Mucosa of rectum (tissue), 2 donors: ENCODE measurements around the gene CACNB4.

Experiments
- H3K27ac ChIP-seq, 2 donors: one replicate each; pipeline ENCODE4 v1.7.0; 2013; ENCODE audit warnings: inconsistent platforms in 2 of 2, low read depth in 2 of 2, low read length in 2 of 2
- H3K27me3 ChIP-seq, 2 donors: one replicate each; pipeline ENCODE4 v1.7.0; 2013; ENCODE audit warnings: low read length in 2 of 2; ENCODE audit not compliant: control insufficient read depth in 2 of 2, insufficient read depth in 2 of 2
- H3K36me3 ChIP-seq, 2 donors: one replicate each; pipeline ENCODE4 v1.7.0; 2013; ENCODE audit warnings: low read length in 2 of 2; ENCODE audit not compliant: control insufficient read depth in 2 of 2, insufficient read depth in 2 of 2
- H3K4me1 ChIP-seq, 2 donors: one replicate each; pipeline ENCODE4 v1.7.0; 2013; ENCODE audit warnings: low read length in 2 of 2, mild to moderate bottlenecking in 1 of 2; ENCODE audit not compliant: control insufficient read depth in 2 of 2, insufficient read depth in 2 of 2
- H3K4me3 ChIP-seq, 2 donors: one replicate each; pipeline ENCODE4 v1.7.0; 2013; ENCODE audit warnings: low read length in 2 of 2
- H3K9ac ChIP-seq, 2 donors: one replicate each; pipeline ENCODE4 v1.7.0; 2013; ENCODE audit warnings: low read length in 2 of 2, low read depth in 1 of 2, mild to moderate bottlenecking in 1 of 2
- H3K9me3 ChIP-seq, 2 donors: one replicate each; pipeline ENCODE4 v1.7.0; 2013; ENCODE audit warnings: low read length in 2 of 2; ENCODE audit not compliant: control insufficient read depth in 2 of 2
- donor health status: healthy.
- donor health status: Normal muscosa, but diverticular disease.

The CACNB4 gene

GRCh38 chr2:151972241-151973012 lies 126.4 kb downstream of the CACNB4 start:
- H3K4me1 ChIP-seq, result no peaks in the 10 kb centered on the region
- H3K27ac ChIP-seq, result no peak overlapping the region
- no peak overlapping the region for H3K4me3 ChIP-seq
- no peak overlapping the region for H3K9ac ChIP-seq
- no peaks in the 10 kb centered on the region for H3K9me3 ChIP-seq
- no peaks in the 10 kb centered on the region for H3K27me3 ChIP-seq
- no peaks in the 10 kb centered on the region for H3K36me3 ChIP-seq

GRCh38 chr2:151971301-151972051 lies 127.4 kb downstream of the CACNB4 start:
- Histone ChIP-seq H3K36me3 (no peaks in the 10 kb centered on the region), H3K27ac (no peak overlapping the region), H3K27me3 (no peaks in the 10 kb centered on the region), H3K4me1 (no peaks in the 10 kb centered on the region), H3K9me3 (no peaks in the 10 kb centered on the region), H3K9ac (no peak overlapping the region), H3K4me3 (no peak overlapping the region)

- Histone ChIP-seq H3K4me3 (no peak overlapping the region), H3K27ac (no peak overlapping the region), H3K9ac (no peak overlapping the region), H3K9me3 (no peaks in the 10 kb centered on the region), H3K36me3 (no peaks in the 10 kb centered on the region), H3K27me3 (no peaks in the 10 kb centered on the region), H3K4me1 (no peaks in the 10 kb centered on the region)
Measured at GRCh38 chr2:151968770-151969470, 129.9 kb downstream of the CACNB4 start.

- Histone ChIP-seq H3K4me1 (no peaks in the 10 kb centered on the region), H3K27me3 (no peaks in the 10 kb centered on the region), H3K27ac (no peak overlapping the region), H3K4me3 (no peak overlapping the region), H3K9me3 (no peaks in the 10 kb centered on the region), H3K36me3 (no peaks in the 10 kb centered on the region), H3K9ac (no peak overlapping the region)
Measured at GRCh38 chr2:151967829-151968722, 130.8 kb downstream of the CACNB4 start.

- H3K27ac ChIP-seq, result no peak overlapping the region
Measured at GRCh38 chr2:151965884-151966283, 133.0 kb downstream of the CACNB4 start.

GRCh38 chr2:151961558-151961957 lies 137.3 kb downstream of the CACNB4 start:
- no peaks in the 10 kb centered on the region for H3K9me3 ChIP-seq
- no peak overlapping the region for H3K27ac ChIP-seq
- no peak overlapping the region for H3K9ac ChIP-seq
- H3K27me3 ChIP-seq, result no peaks in the 10 kb centered on the region
- no peak overlapping the region for H3K4me3 ChIP-seq
- H3K4me1 ChIP-seq, result no peaks in the 10 kb centered on the region
- no peaks in the 10 kb centered on the region for H3K36me3 ChIP-seq

More at GRCh38 chr2:151965884-151966283, 133.0 kb downstream of the CACNB4 start:
- no peaks in the 10 kb centered on the region for H3K4me1 ChIP-seq
- no peak overlapping the region for H3K9ac ChIP-seq
- H3K9me3 ChIP-seq, result no peaks in the 10 kb centered on the region
- no peaks in the 10 kb centered on the region for H3K27me3 ChIP-seq
- H3K4me3 ChIP-seq, result no peak overlapping the region
- H3K36me3 ChIP-seq, result no peaks in the 10 kb centered on the region

- Histone ChIP-seq H3K27ac (no peak overlapping the region), H3K9me3 (no peaks in the 10 kb centered on the region), H3K4me1 (no peaks in the 10 kb centered on the region), H3K4me3 (no peak overlapping the region), H3K36me3 (no peaks in the 10 kb centered on the region), H3K9ac (no peak overlapping the region), H3K27me3 (no peaks in the 10 kb centered on the region)
Measured at GRCh38 chr2:151959238-151959637, 139.6 kb downstream of the CACNB4 start.

GRCh38 chr2:151953467-151953866 lies 145.4 kb downstream of the CACNB4 start:
- Histone ChIP-seq H3K36me3 (no peaks in the 10 kb centered on the region), H3K9me3 (no peaks in the 10 kb centered on the region), H3K4me1 (no peaks in the 10 kb centered on the region), H3K27me3 (no peaks in the 10 kb centered on the region), H3K27ac (no peak overlapping the region), H3K4me3 (no peak overlapping the region), H3K9ac (no peak overlapping the region)

- no peaks in the 10 kb centered on the region for H3K9me3 ChIP-seq
- no peak overlapping the region for H3K27ac ChIP-seq
- no peaks in the 10 kb centered on the region for H3K36me3 ChIP-seq
- no peak overlapping the region for H3K9ac ChIP-seq
- H3K4me3 ChIP-seq, result no peak overlapping the region
- no peaks in the 10 kb centered on the region for H3K4me1 ChIP-seq
- H3K27me3 ChIP-seq, result no peaks in the 10 kb centered on the region
Measured at GRCh38 chr2:151952691-151953456, 146.0 kb downstream of the CACNB4 start.
